HG02973 (cell line): ENCODE results near the gene PTPRU.
"Not testable (repeated sequence)": the region's sequence is repeated elsewhere in the genome, so short reads cannot be mapped to it uniquely, and the experiment has no call there.

ENCODE experiments used
- ATAC-seq: cut with Tn5 transposase; IDR thresholded peaks from one replicate; pipeline ENCODE4 v1.9.1; 2021; ENCODE audit warnings: moderate library complexity; ENCODE audit not compliant: unreplicated experiment

PTPRU gene

DNA sequence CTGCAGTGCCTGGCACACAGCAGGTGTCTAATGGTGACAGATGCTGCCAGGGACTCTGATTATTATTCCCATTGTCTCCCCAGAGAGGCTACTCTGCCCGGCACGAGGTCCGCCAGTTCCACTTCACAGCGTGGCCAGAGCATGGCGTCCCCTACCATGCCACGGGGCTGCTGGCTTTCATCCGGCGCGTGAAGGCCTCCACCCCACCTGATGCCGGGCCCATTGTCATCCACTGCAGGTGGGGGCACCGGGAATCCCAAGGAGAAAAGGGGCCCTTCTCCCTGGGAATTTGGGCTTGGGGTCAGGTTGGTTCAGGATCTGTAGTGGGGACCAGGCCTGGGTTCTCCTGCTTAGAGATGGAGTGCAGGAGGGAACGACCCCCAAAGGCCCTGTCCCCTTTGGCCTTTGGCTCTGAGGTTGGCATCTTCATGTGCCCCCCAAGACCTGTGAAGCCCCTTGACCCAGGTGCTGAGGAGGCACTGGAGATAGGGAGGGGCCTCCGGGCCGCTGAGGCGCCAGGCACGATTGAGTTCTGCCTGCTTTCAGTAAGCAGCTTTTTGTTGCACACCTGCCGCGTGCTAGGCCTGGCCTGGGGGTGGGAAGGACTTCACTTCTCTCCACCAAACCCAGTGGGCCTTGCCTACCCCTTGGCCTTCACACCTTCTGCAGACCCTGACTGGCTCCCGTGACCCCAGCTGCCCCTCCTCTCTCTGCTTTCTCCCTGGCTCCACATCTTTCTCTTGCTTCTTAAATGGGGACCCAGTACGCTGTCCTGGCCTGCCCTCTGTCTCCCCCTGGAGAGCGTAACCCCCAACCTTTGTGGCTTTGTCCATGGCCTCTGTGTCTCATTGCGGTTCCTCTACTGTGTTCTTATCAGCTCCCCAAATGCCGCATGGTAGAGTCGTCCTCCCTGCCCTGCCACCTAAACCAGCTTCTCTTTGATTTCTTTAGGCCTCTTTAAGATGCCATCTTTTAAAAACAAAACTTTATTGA is 76.4 kb downstream of the PTPRU start:
- ATAC-seq = no peak

DNA sequence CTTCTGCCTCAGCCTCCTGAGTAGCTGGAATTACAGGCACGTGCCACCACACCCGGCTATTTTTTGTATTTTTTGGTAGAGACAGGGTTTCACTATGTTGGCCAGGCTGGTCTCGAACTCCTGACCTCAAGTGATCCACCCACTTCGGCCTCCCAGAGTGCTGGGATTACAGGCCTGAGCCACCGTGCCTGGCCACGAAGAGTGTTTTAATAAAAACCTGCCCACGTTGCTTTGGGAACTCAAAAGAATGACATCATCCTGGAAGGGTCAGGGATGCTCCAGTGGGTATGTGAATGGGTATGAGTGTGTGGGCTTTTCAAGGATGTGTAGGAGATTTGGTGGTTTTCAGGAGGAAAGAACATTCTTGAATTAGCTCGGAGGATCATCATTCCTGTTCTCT is 78.4 kb downstream of the PTPRU start:
- not testable (repeated sequence) for ATAC-seq

DNA sequence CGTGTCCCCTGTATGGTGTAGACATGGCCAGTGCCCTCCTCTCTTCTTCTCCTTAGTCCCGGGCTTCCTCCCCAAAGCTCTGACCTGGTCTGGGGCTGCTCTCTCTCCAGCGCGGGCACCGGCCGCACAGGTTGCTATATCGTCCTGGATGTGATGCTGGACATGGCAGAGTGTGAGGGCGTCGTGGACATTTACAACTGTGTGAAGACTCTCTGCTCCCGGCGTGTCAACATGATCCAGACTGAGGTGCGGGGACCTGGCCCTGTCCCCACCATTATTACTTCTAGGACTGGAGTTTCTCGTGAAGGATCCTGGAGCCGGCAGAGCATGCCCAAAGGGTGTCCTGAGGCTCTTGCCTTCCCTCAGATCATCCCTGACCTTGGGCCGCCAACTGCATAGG is 78.9 kb downstream of the PTPRU start:
- ATAC-seq = no peak

DNA sequence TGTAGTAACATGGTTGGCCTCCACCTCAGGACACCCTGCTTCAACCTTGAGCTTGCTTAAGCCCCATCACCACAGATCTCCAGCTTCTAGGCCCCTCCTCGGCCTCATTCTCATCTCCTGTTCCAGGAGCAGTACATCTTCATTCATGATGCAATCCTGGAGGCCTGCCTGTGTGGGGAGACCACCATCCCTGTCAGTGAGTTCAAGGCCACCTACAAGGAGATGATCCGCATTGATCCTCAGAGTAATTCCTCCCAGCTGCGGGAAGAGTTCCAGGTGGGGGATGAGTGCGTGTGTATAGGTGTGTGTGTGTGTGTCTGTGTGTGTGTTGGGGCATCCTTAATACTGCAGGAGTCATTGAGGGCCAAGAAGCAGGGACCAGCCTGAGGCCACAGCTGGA is 79.6 kb downstream of the PTPRU start:
- no peak for ATAC-seq

DNA sequence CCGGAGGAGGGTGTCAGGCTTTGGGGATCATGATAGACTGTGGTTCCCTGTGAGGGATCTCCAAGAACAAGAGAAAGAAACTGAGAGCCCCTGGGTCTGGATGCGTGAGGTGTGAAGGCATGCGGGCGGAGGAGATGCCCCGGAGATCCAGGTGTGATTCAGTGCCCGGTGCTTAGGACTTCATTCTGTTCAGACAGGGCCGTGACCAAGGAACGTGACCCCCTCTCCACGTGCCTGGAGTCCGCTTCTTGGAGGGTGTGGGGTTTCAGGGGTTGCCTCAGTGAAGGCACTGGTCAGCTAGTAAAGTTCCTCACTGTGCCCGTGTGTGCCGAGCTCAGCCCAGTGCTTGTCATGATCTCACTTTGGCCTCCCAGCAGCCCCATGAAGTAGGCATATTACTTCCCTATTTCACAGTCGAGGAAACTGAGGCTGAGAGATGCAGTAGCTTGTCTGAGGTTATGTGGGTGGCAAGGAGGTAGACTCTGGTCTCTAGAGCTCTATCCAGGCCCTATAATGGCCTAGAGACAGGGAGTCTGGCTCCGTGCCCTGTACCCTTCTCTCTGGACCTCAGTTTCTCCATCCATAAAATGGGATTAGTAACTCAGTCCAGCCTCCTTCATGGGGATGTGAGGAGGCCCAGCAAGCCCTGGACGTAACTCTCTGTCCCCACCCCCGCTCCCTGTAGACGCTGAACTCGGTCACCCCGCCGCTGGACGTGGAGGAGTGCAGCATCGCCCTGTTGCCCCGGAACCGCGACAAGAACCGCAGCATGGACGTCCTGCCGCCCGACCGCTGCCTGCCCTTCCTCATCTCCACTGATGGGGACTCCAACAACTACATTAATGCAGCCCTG is 81.0 kb downstream of the PTPRU start:
- no peak for ATAC-seq

DNA sequence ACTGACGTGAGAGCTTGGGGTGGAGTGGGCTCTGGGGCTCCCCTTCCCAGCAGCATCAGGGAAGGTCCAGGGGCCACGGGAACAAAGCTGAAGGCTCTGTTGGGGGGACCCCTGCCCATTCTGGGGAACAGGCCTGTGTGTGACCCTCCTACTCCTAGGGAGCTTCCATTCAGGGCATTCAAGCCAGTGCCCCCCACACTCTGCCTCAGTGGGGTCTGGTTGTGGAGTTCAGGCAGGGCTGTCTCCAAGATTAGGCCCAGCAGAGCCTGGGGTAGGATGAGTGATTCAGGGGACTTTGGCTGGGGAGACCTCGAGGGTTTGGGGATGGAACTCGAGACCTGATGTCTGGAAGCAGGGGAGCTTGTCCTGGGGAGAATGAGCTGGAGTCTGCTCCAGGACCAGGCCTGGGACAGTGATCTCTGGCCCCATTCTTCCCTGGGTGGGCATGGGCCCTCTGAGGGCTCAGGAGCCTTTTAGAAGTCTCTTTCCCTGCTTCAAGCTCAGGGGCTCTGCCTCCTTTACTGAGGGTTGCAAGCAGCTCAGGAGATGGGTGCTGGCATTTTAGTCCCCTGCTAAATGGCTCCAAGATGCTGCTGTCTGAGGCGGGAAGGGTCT is 81.7 kb downstream of the PTPRU start:
- ATAC-seq = no peak

DNA sequence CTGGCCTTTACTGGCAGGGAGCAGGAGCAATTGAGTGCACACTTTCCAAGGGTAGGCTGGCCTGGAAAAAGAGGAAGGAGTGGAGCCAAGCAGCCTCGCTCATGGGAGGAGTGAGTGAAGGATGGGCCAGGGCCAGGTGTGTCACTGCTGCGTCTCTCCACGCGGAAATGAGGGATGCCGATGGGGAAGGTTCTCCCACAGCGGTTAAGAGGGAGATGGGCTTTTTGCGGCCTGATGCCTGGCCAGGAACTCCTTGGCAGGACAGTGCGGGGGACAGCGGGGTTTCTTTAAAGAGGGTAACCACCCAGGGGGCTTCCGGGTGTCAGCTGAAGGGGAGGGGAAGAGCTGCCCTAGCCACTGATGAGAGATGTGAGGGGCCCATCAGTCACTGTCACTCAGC is 82.4 kb downstream of the PTPRU start:
- no peak for ATAC-seq

DNA sequence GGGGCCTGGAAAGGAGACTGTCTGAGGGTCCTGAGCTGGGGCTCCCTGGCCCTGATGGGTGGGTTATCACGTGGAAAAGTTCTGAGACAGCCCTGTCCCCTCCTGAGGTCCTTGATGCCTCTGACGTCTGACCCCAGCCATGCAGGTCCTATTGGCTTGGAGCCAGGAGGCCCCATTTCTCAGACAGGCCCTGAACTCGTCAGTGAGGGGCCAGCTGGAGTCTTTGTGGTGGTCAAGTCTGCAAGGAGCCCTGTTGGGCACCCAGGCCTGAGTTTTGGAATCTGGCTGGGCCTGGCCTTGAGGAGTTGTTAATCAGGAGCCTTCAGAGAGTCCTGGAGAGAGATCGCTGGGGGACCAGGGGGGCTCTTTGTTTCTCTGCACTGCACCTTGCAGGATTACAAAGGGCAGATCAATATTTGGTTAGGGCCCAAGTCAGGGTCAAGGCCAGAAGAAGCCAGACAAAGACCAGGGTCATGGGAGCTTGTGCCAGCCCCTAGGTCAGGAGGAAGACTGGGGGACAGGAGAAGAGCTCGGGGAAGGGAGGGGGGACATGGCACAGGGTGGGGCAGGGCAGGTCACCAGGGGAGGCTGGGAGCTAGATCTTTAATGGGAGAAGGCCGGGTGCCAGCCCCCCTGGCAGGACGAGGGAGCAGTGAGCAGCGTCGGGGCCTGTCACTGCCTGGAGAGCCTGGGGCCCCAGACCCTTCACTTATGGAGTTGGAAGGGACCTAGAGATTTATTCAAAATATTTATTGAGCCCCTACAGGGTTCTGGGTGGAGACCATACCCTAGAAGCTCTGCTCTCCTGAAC is 83.2 kb downstream of the PTPRU start:
- no peak for ATAC-seq

DNA sequence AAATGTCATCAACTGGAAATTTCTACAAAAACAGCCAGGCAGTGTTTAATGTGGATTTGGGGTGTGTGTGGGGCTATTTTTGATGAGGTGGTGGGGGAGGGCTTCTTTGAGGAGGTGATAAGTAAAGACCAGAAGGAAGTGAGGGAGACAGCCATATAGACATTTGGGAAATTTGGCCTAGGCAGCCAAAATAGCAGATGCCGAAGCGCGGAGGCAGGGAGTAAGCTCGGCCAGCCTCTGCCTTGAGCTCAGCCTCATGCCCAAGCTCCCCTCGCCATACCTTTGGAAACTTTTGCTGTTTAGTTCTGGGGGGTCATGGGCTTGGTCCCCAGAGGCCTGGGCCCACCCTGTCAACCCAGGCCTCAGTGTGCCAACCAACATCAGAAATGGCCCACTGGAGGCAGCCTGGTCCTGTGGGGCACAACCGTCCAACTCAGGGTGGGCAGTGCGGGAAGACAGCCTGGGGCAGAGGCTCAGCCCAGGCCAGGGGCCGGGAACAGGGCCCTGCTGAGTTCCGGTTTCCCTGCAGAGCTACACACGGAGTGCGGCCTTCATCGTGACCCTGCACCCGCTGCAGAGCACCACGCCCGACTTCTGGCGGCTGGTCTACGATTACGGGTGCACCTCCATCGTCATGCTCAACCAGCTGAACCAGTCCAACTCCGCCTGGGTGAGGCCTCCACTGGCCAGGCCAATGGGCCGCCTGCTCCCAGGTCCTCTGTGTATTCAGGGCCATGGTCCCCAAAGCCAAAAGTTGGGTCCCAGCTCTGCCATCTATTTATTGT is 84.0 kb downstream of the PTPRU start:
- no peak for ATAC-seq

DNA sequence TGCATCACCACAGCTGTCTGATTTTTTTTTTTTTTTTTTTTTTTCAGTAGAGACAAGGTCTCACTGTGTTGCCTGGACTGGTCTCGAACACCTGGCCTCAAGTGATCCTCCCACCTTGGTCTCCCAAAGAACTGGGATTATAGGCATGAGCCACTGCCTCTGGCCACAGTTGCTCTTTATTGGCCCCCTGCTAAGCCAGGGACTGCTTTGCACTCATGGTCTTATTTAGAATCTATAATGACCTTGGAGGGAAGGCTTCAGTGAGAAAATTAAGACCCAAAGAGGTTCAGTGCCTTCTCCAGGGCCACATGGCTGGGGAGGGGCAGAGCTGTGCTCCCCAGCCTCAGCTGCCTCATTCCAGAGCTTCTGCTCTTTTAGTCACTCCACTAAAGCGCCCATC is 84.9 kb downstream of the PTPRU start:
- ATAC-seq = no peak

DNA sequence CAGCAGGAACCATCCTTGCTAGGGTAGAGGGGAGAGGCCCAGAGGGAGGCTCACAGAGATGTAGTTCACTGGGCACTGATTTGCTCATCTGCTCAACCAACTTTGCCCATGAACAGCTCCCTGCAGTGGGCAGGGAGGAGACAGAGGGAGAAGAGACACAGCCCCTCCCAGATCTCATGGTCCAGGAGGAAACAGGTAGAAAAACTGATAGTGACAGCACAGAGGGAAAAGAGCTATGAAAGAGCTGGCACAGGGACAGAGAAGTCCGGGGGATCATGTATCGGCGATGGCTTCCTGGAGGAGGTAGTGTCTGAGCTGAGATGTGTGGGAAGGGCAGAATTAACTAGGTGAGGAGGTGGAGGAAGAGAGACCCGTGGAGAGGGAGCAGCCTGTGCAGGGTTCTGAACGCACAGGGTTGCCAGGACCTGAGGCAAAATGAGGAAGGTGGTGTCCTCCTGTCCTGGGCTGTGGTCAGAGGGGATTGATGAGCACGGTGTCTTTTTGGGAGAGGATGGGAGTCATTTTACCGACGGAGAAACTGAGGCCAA is 85.9 kb downstream of the PTPRU start:
- no peak for ATAC-seq

DNA sequence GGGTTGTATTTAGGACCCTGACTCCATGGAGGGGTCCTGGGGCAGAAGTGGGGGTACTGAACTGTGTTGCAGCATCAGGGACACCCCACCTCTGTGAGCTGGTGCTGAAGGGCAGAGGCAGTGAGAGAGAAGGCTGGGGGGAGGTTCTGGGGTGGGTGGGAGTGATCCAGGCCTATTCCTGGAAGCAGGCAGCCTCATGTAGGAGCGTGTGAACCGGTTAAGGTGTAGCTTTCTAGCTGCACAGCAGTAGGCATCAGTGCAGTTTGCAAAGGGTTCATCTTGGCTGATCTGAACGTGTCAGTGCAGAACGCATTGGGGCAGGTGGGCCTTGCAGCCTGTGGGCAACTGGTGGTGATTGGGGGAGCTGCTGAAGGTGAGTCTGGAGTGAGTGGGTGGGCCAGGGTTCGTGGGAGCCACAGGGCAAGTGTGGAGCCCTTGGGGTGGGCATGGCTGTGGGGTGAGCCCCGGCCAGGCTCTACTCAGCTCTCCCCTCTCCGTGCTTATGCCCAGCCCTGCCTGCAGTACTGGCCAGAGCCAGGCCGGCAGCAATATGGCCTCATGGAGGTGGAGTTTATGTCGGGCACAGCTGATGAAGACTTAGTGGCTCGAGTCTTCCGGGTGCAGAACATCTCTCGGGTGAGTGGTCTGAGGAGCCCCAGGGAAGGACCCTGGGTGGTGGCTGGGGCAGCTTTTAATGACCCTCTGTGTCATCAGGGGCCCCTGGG is 86.7 kb downstream of the PTPRU start:
- no peak for ATAC-seq

DNA sequence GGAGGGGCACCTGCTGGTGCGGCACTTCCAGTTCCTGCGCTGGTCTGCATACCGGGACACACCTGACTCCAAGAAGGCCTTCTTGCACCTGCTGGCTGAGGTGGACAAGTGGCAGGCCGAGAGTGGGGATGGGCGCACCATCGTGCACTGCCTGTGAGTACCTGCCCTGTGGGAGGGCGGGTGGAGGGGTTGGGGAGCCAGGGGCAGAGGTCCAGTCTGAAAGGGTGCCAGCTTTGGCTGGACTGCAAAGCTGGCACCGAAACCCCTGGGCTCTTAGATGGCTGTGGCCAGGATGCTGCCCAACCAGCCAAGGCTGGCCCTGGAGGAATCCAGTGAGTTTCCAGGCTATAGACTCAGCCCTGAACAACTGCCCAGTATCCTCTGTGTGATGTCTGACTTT is 87.3 kb downstream of the PTPRU start:
- no peak for ATAC-seq

DNA sequence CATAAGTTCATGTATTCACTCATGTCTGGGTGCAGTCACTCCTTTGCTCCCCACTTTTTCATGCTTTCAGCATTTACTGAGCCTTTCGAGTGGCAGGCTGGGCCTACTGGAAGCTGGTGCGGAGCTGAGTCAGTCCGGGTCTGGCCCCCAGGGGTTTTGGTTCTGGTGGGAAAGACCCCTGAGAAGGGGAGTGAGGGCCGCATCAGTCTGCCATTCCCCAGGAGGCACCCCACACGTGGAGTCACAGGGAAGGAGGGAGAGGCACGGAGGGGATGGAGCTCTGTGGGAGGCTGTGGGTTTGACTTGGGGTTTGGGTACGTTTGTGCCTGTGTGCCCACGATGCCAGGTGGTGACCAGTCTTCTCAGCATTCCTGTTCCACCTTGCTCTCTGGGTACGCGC is 87.9 kb downstream of the PTPRU start:
- ATAC-seq = no peak

DNA sequence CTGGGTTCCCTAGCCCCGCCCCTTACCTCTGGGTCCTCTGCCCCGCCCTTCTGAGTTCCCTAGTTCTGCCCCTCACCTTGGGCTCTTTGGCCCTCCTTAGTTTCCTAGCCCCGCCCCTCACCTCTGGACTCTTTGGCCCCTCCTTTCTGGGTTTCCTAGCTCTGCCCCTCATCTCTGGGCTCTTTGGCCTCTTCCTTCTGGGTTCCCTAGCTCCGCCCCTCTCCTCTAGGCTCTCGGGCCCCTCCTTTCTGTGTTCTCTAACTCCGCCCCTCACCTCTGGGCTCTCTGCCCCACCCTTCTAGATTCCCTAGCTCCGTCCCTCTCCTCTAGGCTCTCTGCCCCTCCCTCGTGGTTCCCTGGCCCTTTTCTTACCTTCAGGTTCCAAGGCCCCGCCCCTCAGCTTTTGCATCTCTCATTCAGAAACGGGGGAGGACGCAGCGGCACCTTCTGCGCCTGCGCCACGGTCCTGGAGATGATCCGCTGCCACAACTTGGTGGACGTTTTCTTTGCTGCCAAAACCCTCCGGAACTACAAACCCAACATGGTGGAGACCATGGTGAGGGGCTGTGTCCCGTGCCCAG is 88.5 kb downstream of the PTPRU start:
- no peak for ATAC-seq

DNA sequence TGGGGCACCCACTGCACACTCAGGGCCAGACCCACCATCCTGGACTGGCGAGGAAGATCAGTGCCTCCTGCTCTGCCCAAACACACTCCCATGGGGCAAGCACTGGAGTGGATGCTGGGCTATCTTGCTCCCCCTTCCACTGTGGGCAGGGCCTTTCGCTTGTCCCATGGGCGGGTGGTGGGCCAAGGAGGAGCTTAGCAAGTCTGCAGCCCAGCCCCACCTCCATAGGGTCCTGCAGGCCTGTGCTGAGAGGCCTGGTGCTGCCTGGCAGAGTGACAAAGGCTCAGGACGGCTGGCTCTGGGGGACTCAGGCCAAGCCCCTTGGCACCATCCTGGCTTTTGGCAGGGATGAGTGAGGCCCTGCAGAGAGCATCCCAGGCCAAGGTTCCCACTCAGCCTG is 89.4 kb downstream of the PTPRU start:
- no peak for ATAC-seq

DNA sequence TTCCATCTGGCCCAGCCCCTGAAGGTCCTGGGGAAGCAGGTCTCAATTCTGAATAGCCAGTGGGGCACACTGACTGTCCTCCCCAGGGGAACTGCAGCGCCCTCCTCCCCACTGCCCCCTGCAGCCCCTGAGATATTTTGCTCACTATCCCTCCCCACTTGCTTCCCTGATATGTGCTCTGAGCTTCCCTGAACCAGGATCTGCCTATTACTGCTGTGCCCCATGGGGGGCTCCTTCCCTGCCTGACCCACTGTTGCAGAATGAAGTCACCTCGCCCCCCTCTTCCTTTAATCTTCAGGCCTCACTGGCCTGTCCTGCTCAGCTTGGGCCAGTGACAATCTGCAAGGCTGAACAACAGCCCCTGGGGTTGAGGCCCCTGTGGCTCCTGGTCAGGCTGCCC is 89.8 kb downstream of the PTPRU start:
- no peak for ATAC-seq

DNA sequence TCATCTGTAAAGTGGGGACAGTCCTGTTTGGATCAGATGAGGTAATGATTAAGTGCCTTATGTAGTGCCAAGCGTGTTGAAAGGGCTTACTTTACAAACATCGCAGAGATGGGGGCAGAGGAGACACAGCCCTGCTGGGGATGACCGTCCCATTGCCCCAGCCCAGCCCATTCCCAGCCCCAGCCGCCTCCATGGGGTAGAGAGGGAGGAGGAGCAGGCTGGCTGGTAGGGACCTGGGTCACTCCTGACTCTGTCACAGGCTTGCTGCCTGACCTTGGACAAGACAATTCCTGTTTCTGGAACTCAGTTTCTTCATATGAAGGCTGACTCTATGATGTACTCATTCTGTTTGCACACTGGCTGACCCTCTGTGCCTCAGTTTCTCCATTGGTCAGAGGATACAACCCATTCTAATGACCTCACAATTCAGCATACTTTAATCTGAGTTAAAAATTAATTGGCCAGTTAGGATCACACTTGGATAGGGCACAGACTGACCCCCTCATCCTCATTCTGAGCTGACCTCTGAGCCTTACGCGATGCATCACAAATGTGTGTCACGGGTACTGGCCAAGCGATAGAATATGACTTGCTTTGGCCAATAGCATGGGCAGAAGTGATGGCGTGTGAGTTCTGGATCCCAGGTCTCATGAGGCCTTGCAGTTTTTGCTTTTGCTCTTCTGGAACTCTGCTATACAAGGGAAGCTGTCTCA is 91.1 kb downstream of the PTPRU start:
- no peak for ATAC-seq
